HG02763 (cell line): Measurements from ENCODE around the gene COX7B2.

Experiments
- ATAC-seq: cut with Tn5 transposase; IDR thresholded peaks from one replicate; pipeline ENCODE4 v1.9.1; 2021; ENCODE audit warnings: mild to moderate bottlenecking, moderate library complexity; ENCODE audit not compliant: unreplicated experiment

Gene COX7B2

DNA sequence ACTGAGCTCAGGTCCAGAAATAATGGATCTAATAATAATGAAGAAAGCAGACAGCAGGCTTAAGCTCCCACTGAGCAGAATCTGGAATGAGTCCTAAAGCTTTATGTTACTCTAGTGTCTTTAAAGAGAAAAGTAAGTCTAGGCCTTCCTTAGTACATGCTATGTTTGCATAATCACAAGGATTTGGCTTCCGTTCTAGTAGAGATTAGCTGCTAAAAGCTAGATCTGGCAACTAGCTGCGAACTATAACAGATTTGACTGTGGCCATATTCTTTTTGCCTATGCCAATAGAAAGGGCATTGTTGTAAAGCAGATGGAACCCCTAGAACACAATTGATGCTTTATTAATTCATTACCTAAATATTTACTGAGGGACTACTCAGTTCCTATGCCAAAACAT, 19.0 kb downstream of the COX7B2 start:
- ATAC-seq = no peak

DNA sequence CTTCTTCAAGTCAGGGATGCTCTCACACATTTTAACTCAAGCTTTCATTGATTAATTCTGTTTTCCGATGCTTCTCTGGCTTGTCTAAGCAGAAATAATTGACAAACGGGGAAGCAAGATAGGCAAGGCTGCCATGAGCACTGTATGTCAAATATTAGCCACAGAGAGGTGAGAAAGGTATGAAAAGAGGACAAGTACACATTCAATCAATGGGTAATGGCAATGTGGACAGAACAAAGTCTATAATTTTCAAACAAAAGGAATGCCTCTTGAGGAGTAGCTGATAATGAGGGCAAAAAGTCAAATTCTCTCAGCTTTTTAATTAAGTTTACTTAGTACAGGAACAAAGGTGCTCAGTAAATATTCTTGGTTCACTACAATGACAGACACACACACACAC, 19.6 kb downstream of the COX7B2 start:
- ATAC-seq = no peak

DNA sequence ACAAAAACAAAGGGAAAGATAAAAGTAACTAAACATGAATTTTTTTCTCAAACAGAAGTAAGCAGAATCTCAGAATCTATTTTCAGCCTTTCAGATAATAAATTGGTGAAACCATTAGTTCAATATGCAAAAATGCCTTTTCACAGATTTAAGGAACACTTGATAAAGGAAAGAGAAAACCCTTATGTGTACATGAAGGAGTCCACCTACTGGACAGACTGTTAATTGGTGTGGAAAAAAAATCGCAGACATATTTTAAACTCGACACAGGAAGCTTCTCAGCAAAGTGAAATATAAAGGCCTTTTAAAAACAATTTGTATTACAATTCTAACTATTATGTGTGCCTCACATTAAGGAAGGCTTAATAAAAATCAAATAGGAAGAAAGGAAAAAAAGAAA, 22.3 kb downstream of the COX7B2 start:
- no peak for ATAC-seq

DNA sequence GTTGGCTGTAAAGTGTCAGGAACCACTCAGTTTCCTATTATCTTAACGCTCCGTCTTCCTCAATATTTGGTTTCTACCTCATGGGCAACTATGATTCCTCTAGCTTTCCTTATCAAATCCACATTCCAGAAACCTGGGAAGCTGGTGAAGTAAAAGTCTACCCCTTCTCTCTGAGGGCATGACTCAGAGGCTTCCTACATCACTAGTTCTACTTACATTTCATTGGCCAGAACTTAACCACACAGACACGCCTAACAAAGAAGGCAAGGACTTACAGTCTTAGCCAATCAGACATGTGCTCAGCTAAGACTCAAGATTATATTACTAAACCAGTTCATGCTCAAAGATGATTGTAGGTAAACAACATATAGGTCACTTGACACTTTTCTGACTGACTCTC, 30.4 kb downstream of the COX7B2 start:
- ATAC-seq = no peak

DNA sequence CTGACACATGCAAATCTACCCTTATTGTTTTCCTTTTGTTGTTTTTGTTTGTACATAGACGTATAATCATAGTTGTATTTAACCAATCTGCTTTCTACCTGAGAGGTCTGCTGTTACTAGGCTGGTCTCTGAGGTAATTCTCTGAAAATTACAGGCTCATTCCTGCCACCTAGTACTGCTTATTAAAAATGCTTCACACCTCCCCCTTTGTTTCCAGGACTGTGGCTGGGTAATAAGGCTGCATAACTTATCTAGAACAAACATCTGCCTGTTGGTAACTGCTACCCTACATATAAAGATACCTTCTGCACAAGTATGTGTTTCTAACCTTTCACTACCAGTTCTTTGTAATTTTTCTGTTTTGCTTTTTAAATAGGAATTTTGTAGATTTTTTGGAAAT, 34.2 kb downstream of the COX7B2 start:
- no peak for ATAC-seq

DNA sequence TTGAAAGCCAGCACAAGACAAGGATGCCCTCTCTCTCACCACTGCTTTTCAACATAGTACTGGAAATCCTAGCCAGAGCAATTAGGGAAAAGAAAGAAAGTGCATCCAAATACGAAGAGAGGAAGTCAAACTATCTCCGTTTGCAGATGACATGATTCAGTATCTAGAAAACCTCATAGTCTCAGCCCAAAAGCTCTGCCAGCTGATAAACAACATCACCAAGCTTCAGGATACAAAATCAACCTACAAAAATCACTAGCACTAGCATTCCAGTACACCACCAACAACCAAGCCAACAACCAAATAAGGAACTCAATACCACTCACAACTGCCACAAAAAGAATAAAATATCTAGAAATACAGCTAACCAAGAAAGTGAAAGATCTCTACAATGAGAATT, 38.6 kb downstream of the COX7B2 start:
- no peak for ATAC-seq

DNA sequence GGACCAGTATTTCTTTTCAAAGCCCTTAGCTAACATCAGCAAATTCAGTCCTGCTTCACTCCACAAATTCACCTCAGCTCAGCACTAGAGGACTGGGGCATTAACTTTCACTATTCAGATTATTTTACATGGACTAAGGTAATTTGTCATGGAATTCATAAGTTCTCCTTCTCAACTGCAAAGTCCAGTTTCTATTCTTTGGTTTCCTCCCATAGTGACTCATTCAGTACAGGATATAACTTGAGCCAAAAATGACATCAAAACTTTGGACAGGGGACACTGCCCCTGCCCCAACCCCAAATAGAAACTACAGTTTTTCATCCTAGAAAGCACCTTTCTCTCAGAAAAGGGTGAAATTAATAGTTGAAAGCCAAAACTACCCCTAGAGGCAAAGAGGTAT, 52.7 kb downstream of the COX7B2 start:
- ATAC-seq = no peak

DNA sequence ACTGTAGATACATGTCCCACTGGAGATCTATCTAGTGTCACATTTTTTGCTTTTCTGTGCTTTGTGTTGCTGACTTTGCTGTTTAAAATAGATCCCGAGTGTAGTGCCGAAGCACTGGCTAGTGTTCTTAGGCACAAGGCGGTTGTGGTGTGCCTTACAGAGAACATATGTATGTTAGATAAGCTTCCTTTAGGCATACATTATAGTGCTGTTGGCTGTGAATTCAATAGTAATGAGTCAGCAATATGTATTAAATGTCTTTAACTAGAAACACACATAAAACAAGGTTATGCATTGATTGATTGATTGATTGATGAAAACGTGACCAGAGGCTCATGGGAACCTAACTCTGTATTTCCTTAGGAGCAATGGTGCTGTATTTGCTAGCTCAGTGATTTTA, 56.2 kb downstream of the COX7B2 start:
- no peak for ATAC-seq

DNA sequence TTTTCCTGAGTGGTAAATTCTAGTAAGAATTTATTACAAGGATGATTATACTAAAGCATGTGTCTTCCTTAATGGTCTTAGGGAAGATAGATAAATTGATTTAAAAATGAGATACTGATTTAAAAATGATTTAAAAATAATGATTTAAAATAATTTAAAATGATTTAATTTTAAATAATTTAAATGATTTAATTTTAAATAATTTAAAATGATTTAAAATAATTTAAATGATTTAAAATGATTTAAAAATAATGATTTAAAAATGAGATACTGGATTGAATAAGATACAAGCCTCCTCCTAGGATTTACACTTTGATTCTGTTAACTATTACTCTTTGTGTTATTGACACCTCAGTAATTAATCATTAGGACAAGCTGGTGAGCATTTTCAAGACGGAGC, 59.0 kb downstream of the COX7B2 start:
- ATAC-seq = no peak

DNA sequence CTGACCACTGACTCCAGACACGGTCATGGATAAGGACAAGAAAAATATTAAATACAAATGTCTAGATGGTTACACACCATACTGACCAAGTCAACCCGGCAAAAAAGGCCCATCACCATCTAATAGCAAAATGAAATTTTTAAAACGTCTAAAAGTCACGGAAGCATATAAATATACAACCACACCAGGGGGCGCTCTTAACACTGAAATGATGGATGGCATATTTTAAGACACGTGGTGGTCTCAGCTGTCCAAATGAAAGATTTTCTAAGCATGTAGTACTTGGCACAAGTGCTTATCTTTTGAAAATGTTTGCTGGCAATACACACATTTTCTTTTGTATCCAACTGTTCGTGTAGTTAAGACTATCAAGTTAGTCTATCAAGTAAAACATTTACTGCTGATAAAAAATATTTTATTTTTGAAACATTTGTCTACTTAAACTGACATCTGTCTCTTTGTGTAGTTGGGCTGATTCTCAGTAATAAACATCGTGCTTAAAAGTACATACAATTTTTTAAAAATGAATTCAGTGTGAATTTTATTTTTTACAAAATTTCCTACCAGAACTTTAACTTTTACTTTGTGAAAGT, 64.6 kb downstream of the COX7B2 start:
- ATAC-seq = no peak

DNA sequence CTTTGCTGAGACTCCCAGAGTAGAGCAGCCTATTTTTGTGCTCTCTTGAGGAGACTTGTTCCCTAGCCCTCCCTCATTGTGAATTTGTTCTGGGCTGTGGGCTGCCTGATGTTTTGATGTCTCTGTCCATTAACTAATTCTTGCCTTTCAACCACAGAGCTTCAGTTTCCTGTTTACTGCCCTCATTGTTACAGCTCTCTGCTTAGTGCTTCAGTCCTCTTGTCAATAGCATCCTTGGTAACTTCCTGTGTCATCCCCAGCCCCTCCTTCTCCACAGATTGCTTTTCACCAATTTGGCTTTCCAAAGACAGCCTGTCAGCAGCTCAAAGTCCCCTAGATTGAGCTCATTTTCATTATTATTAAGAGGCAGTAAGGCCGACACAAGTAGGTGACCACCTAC, 69.9 kb downstream of the COX7B2 start:
- ATAC-seq = no peak

DNA sequence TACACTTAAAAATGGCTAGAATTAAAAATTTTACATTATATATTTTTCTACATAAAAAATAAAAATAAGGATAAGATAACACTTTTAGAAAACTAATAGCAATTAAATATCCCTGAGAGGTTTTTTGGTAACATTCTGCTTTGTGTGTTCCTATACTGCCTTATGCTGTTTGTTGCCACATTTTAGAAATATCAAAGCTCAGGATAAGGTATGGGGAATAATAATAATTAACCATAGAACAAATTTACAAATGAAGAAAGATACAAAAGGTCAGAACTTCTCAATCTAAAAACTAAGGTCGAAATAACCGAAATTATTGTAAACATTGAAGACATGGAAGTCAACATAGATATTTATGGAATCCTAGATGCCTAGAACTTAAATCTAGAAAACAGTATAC, 71.4 kb downstream of the COX7B2 start:
- no peak for ATAC-seq

DNA sequence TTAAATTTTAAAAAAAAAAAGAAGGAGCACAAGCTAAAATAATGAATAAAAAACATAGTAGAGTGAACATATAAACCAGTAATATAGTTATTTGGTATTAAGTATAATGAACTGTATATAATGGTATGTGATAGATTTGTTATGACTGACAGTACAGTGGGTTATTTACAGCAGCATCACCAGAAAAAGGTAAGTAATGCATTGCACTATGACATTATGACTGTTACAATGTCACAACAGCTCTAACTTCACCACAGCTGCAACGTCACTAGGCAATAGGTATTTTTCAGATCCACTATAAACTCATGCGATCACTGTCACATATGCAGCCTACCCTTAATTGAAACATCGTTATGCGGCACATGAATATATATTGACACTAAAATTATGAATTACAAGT, 72.5 kb downstream of the COX7B2 start:
- ATAC-seq = no peak

DNA sequence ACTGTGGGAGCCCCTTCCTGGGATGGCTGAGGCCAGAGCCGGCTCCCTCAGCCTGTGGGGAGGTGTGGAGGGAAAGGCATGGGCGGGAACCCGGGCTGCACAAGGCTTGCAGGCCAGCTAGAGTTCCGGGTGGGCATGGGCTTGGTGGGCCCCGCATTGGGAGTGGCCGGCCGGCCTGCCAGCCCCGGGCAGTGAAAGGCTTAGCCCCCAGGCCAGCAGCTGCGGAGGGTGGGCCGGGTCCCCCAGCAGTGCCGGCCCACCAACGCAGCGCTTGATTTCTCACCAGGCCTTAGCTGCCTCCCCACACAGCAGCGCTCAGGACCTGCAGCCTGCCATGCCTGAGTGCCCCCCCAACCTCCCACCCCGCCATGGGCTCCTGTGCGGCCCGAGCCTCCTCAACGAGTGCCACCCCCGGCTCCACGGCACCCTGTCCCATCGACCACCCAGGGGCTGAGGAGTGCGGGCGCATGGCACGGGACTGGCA, 78.0 kb downstream of the COX7B2 start:
- no peak for ATAC-seq

DNA sequence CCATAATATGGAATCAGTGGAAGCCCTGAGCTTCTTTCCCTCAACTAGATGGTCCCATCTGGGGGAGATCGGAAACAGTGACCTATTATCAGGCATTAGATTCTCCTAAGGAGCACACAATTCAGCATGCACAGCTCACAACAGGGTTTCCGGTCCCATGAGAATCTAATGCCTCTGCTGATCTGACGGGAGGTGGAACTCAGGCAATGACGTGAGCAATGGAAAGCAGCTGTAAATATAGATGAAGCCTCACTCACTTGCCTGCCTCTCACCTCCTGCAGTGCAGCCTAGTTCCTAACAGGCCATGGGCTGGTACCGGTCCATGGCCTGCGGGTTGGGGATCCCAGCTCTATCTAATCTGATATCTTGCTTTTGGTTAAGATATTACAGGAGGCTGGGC, 88.9 kb downstream of the COX7B2 start:
- no peak for ATAC-seq

DNA sequence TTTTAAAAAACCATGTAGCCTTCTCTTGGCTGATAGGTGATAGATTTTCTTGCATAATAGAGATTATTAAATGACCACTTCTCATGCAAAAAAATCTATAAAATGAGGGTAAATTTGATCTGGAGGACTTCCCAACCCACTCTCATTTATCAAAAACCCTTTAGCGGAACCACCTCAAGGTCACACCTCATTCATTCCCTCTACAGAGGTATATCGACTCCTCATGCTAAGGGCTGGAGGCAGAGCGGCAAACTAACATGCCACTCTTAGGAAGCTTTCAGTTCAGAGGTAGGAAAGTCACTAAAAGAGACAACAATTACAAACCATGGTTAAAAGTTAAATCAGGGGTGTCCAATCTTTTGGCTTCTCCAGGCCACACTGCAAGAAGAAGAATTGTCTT, 90.0 kb downstream of the COX7B2 start:
- ATAC-seq = no peak

DNA sequence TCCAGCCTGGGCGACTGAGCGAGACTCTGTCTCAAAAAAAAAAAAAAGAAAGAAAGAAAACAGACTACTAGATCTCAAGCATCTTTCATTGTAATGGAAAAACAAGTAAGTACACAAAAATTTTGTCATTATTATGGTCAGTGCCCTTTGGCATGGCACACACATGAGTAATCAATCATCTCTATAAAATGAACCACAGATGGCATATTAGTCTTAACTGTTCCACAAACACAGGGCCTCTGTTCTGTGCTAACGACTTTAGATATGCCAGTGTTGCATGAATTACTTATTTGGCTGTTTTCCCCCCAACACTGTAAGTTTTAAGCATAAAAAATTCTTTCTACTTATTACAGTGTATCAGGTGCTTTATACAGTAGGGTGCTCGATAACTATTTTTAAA, 90.4 kb downstream of the COX7B2 start:
- ATAC-seq = no peak

DNA sequence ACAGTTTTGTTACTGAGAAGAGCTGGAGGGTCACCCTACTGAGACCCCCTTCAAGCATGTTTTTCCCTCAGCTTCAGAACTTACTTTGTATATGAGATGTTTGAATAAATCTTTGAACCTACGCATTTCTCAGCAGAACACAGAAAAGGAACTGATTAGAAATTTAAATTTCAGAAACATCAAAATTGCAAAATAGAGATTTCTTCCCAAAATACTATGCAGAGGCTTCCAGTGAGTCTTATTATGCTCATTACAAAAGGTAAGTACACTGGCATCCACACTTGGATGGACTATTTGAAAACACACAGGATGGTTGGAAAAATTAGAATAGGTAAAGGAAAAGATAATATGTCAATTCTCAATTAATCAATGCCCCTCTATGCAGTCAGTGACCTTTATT, 91.2 kb downstream of the COX7B2 start:
- ATAC-seq = no peak

DNA sequence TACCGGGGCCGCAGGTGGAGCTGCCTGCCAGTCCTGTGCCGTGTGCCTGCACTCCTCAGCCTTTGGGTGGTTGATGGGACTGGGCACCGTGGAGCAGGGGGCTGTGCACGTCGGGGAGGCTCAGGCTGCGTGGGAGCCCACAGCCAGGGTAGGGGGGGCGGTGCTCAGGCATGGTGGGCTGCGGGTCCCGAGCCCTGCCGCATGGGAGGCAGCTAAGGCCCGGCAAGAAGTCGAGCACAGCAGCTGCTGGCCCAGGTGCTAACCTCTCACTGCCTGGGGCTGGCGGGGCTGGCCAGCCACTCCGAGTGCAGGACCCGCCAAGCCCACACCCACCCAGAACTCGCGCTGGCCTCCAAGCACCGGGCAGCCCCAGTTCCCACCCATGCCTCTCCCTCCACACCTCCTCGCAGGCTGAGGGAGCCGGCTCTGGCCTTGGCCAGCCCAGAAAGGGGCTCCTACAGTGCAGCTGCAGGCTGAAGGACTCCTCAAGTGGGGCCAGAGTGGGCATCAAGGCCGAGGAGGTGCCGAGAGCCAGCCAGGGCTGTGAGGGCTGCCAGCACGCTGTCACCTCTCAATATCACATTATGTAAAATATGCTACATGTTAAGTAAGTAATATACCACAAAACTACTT, 104.1 kb downstream of the COX7B2 start:
- no peak for ATAC-seq

DNA sequence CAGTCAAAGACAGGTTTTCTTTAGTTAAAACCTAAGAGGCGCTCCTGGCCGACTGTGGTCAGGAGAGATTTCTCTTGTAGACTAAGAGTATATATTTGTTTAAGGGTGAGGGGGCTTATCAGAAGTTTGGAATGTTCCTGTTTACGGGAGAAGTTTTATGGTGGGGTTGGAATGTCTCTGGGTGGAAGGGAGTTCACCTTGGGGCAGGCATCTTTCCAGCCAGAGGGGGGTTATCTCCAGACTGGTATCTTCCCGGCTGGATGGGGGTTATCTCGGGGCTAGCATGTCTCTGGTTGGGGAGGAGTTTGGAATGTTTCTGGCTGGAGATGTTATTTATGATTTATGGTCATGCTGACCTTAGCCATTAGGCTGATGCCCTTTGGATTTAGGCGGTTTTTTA, 116.0 kb downstream of the COX7B2 start:
- ATAC-seq = no peak

DNA sequence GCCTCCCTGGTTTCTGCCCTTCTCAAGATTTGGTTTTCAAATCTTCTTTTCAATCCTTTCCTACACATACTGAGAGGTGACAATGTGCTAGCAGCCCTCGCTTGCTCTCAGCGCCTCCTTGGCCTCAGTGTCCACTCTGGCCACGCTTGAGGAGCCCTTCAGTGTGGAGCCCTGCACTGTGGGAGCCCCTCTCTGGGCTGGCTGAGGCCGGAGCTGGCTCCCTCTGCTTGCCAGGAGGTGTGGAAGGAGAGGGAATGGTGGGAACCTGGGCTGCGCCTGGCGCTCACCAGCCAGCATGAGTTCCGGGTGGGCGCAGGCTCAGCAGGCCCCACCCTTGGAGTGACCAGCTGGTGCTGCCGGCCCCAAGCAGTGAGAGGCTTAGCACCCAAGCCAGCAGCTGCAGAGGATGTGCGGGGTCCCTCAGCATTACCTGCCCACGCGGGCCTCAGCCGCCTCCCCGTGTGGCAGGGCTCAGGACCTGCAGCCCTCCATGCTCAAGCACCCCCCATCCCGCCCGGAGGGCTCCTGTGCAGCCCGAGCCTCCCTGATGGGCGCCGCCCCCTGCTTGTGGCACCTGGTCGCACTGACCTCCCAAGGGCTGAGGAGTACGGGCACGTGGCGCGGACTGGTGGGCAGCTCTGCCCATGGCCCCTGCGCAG, 127.5 kb downstream of the COX7B2 start:
- ATAC-seq = no peak

DNA sequence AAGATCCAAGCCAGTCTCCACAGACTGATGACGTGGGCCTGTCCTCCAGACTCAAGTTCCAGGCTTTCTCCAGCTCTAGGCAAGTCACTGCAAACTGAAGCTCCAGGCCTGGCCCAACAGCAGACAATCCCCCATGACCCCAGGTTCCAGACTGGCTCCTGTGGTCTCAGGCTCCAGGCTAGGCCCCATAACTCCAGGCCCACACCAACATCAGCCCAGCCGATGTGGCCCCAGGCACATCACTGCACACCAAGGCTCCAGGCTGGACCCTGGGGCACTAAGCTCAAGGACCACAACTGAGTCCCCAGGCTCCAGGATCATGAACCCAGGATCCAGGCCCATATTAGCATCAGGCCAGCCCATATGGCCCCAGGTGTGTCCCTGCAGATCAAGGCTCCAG, 143.6 kb downstream of the COX7B2 start:
- no peak for ATAC-seq

DNA sequence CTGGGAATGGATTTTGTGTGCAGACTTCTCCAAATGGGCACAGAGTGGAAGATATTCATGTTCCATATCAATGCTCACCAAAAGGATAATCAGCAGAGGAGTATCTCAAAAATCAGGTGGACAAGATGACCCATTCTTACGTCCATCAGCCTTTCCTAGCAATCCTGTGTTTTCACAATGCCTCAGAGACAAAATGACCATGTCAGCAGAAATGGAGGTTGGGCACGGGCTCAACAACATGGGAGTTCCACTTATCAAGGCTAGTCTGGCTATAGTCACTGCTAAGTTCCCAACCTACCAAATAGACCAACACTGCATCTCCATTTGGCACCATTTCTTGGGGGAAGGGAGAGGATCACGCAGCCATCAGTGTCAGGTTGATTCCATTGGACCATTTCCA, 179.0 kb downstream of the COX7B2 start:
- no peak for ATAC-seq
